ENCODE results near the gene MAVS.
"Not testable (repeated sequence)": the region's sequence is repeated elsewhere in the genome, so short reads cannot be mapped to it uniquely, and the experiment has no call there.

The MAVS gene

DNA sequence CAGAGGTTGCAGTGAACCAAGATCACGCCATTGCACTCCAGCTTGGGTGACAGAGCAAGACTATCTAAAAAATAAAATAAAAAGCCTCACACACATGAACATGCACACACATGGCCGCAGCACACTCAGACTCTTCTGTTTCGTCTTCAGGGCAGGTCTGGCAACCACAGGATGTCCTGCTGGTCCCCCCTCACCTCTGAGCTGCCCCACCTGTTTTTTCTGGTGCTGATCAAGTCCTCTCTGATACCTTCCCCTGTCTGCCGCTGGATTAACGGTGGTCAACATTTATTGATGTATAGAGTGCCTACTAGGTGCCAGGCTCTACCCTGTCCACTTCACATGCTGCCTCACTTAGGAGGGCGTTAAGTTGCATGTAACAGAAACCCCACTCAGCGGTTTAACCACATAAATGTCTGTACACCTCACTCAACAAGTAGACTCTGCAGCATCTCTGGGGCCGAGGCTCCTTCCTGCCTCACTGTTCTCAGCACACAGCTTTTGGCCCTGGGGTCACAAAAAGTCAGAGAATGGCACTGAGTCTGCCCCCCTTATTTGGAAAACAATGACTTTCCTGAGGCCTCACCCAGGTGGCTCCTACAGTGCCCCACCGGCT is 30.8 kb upstream of the MAVS start:
- DNase-seq = no peak

DNA sequence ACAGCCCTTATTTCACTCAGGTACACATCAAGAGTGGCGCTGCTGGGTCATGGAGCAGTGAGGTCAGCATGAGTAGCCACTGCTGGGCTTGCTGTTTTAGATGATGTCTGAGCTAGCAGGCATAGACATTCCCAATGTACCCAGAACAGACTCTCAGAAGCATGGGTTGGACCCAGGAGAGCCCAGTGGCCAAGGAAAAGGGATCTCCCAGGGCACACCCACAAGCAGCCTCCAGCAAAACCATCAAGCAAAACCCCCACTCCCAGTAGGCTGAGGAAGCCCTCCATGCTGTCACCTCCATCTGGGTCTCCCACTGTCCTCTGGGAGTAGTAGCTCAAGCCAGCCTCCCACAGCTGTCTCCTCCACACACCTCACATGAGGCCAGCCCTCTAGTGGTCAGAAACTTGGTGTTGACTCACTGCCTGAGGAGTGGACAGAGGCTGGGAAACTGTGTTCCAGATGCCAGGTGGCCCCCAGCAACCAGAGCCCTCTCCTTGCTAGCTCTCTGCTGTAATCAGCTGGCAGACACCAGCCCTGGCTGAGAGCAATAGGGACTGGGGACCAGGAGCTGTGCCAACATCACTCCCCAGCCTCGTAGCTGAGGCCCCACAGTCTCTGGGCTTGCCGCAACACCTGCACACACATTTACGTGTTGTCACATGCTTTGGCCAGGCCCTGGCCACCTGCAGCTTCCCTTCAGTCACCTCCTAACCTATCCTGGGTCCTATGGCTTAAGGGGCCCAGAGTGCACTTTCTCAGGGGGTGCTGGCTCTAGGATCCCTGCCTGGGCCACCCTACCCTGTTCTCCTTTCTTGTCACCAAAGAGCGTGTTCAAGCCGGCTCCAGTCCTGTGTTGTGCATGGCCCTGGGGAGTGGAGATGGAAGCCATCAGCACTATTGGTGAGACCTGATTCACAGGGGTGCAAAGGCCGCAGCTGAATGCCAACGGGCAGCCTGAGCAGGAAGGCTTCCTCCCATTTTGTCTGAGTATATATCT is 28.2 kb upstream of the MAVS start:
- DNase-seq = peak; percentile 31

DNA sequence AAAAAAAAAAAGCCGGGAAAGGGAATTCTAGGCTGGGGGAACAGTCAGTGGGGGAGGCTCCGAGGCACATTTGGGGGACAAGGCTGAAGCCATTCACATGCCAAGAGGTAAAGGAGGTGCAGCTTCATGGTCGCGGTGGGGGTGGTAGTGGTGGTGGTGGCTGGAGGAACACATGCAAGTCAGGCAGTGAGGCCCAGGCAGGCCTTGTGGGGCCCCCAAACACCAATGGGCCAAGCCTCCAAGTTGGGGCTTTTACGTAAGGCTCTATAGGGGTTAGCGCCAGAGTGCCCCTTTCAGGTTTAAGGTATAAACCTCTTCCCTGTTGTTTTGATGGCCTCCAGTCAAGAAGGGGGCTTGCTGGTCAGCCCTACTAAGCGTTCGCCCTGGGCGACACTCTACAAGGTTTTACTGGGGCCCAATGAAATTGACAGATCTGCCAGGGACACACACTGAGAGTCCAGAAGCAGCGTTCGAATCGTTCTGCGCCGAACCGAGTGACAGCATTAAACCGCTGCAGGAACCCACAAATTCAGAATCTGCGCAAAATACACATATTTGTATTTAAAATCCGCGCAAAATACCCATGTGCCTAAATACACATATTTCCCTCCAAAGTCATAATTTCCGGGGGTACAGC is 27.1 kb upstream of the MAVS start:
- DNase-seq = no peak

DNA sequence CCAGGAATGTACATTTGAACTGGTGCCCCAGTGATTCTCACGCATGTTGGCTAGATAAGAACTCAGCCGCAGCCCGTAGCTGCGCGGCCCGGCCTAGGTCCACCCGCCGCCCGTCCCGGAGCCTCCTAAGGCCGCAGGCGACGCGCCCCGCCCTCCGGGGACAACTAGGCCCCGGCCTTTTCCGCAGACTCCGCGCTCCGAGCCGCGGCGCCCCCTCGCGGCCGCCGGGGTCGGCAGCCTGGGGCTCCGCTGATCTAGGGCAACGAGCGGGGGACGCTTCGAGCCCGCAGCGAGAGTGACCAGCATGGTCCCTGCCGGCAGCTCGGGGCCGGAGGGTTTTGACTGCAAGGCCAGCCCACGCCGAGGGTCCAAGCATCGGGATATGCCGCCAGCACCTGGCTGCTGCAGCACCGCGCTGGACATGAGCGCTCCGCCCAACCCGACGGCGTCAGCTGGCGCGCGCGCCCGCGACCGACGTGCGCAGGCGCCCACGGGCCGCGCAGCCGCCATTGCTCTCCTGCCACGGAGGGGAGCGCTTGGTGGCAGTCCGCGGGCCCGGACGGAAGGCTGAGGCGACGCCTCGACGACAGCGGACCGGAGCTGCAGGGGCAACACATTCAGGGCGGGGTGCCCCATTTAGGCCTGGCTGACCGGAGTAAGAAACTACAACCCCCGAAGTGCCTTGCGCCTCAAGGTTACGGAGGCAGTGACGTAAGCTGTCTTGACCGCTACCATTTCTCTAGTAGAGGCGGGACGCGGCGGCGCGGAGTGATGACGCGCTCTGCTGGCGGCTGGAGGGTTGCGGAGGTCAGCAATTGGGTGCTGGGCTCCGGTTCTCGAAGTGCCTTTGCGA is 26.4 kb upstream of the MAVS start, which contains the start of gene AP5S1:
AP5S1 (plus strand) TSS at position 500 of the 853 bp plus-strand sequence. CDS start 1,571 bp downstream, outside the sequence.
- peak; percentile 93 for DNase-seq

DNA sequence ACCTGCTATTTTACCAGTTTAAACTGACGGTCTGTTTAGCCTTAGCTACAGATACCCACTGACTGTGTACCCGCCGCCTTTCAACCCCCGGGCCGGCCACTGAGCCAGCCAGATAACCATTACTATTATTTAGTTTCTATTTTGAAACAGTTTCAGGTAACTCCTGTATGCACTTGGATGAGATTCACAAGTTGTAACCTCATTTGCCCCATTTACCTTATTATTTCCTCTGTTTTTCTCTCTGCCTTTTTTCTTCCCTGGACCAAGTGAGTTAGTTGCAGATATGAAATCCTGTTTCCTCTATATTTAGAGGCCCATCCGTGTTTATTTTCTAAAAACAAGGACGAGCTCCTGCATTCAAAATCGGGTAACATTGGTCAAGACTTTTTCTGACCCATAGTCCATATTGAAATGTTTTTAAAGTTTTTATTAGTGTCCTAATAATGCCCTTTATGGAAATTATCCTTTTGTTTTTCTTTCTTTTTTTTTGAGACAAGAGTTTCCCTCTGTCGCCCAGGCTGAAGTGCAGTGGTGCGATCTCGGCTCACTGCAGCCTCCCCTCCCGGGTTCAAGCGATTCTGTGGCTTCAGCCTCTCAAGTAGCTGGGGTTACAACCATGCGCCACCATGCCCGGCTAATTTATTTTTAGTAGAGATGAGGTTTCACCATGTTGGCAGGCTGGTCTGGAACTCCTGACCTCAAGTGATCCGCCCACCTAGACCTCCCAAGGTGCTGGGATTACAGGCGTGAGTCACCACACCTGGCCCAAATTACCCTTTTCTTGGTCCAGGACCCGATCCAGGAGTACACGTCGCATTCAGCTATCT is 25.5 kb upstream of the MAVS start:
- DNase-seq = no peak

DNA sequence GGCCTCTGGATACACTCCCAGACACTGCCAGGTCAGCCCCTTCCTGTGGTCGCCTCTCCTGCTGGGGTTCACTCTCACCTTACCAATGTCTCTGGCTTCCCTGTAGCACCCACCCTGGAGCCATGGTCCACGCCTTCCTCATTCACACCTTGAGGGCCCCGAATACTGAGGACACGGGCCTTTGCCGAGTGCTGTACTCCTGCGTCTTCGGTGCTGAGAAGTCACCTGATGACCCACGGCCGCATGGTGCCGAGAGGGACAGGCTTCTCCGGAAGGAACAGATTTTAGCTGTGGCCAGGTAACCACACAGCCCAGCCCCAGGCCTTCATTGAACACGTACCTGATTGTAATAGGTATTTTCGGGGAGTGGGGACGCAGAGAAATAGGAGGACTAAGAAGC is 24.6 kb upstream of the MAVS start:
- no peak for DNase-seq

DNA sequence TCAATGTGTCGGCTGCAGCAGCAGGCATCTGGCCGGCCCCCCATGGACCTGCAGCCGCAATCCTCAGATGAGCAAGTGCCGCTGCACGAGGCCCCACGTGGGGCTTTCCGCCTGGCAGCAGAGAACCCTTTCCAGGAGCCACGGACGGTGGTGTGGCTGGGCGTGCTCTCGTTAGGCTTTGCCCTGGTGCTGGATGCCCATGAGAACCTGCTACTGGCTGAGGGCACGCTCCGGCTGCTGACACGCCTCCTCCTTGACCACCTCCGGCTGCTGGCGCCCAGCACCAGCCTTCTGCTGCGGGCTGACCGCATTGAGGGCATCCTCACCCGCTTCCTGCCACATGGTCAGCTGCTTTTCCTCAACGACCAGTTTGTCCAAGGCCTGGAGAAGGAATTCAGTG is 22.8 kb upstream of the MAVS start:
- no peak for DNase-seq

DNA sequence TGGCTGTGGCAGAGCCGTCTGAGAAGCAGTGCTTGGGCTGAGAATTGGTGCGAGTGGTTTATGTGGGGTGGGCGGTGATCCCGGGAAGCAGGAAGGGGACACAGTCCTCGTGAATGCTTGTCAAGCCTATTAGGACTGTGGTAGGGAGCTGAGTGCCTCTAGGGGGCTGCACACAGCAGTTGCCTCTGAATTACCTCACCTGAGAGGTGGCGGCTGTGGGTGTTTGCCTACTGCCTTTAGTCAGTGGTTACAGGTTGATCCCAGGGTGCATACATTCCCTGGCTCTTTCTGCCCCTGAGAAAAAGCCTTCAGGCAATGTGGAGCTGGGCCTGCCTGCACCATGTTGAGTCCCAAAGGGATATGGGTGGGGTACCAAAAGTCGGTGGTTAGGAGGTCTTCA is 21.1 kb upstream of the MAVS start:
- DNase-seq = no peak

DNA sequence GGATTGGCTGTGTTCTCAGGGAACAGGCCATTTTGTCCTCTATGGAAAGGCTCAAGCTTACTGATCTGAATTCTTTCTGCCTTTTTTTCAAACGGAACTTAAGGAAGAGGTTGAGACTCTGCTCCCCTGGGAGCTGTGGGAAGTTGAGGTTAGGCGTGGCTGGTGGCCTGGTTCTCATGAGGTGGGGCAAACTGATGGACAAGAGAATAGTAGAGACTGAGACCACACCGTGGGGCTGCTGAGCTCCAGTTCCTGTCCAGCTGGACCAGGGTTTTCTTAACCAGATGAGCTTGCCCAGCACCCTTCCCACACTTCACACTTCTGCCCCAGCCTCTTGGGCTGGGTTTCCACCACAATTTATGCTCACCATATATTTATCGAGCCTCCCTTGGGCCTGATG is 20.2 kb upstream of the MAVS start:
- no peak for DNase-seq

DNA sequence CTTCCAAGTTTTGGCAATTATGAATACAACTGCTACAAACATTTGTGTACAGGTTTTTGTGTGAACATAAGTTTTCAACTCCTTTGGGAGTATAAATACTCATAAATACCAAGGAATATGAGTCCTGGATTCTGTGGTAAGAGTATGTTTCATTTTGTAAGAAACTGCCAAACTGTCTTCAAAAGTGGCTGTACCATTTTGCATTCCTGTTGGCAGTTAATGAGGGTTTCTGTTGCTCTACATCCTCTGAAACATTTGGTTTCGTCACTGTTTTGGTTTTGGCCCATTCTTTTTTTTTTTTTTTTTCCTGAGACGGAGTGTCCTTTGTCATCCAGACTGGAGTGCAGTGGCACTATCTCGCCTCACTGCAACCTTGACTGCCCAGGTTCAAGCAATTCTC is 17.8 kb upstream of the MAVS start:
- no peak for DNase-seq

DNA sequence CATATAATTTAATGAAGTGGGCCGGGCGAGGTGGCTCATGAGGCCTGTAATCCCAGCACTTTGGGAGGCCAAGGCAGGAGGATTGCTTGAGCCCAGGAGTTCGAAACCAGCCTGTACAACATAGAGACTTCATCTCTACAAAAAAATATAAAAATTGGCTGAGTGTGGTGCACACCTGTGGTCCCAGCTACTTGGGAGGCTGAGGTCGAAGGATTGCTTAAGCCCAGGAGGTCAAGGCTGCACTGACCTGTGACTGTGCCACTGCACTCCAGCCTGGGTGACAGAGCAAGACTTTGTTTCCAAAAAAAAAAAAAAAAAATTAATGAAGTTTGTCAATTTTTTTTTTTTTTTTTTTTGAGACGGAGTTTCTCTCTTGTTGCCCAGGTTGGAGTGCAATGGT is 16.7 kb upstream of the MAVS start:
- not testable (repeated sequence) for DNase-seq

DNA sequence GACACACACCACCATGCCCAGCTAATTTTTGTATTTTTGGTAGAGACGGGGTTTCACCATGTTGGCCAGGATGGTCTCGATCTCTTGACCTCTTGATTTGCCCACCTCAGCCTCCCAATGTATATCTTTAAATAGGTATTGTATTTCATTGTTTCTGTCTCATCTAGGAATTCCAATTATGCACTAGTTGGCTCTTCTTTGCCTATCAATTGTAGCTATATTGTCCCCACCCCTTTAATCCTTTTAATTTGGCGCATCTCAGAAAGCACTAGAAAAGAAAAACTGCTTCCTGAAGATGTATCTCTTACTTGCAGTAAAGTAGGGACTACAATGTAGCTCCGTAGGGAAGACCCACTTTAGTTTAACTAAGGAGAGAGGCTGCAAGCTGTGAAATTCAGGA is 10.5 kb upstream of the MAVS start:
- DNase-seq = no peak

DNA sequence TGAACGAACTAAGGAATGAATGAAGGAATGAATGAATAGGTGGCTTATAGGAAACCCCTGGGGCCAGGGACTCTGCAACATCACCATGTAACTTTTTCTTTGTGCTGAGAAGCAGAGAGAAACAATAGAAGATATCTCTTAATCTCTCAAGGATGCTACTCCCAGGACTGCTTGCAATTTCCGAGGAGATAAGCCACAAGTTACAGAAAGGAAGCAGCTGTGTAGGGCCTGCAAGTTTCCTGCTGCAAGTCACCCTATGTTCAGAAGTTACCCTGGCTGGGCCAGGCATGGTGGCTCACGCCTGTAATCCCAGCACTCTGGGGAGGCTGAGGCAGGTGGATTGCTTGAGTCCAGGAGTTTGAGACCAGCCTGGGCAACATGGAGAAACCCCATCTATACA is 7.3 kb upstream of the MAVS start:
- no peak for DNase-seq

DNA sequence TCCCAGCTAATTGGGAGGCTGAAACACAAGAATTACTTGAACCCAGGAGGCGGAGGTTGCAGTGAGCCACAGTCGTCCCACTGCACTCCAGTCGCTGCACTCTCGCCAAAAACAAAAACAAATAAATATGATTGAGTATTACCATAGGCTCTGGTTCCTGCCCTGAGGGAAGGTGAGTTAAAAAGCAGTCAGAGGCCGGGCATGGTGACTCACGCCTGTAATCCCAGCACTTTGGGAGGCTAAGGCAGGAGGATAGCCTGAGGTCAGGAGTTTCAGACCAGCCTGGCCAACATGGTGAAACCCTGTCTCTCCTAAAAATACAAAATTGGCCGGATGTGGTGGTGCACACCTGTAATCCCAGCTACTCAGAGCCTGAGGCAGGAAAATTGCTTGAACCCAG is 6.4 kb upstream of the MAVS start:
- not testable (repeated sequence) for DNase-seq

DNA sequence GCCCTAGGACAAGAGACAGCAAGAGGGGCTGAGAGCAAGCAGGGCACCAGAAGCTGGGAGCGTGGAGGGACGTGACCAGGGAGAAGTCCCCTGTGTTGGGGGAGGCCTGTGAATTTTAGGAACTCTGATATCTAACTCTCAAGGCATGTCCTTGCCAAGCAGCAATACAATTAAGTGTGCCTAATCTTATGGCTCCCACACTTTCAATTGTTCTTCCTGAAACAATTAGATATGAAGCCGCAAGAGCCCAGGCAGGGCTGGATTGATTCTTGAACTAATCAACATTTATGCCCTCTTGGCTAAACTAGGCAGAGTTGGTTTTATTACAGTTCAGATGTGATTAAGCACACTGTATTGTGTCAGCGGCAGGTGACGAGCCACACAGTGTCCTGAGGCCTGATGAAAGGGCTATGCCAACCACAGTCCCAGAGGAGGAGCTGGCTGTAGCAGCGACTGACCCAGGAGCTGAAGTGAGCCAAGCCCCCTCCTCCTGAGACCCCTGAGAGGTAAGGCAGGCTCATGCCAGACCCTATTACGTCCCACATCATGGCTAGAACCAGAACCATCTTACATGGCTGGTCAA is 4.2 kb upstream of the MAVS start:
- DNase-seq = no peak

DNA sequence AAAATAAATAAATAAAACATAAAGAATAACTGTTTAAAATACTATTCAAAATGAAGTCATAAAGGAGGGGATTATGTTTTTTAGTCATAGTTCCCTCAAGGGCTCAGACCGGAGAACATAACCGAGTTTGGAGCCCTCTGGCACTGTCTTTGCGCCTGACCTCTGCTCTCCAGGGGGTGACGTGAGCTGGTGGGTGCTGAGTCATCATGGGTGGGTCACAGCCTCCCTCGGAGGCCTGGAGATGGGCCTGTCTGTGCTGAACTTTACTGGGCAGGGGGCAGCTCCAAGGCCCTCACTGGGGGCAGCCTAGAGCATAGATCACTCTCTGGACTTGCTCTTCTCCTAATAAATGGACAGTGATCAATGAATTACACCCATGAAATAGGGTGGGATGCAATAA is 3.1 kb upstream of the MAVS start:
- DNase-seq = peak; percentile 78

DNA sequence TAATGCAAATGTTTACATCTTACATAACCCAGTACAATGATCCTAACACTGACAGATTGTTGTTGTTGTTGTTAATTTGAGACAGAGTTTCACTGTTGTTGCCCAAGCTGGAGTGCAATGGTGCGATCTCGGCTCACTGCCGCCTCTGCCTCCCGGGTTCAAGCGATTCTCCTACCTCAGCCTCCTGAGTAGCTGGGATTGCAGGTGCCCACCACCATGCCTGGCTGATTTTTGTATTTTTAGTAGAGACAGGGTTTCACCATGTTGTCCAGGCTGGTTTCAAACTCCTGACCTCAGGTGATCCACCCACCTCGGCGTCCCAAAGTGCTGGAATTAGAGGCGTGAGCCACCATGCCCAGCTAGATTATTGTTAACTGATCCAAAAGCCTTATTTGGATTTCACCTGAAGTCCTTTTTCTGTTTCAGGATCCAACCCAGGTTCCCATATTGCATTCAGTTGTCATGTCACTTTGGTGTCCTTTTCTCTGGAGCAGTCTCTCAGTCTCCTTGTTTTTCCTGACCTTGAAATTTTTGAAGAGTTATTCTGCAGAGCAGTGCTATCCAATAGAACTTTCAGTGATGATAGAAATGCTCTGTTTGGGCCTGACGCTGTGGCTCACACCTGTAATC is 2.5 kb upstream of the MAVS start:
- DNase-seq = not testable (repeated sequence)

DNA sequence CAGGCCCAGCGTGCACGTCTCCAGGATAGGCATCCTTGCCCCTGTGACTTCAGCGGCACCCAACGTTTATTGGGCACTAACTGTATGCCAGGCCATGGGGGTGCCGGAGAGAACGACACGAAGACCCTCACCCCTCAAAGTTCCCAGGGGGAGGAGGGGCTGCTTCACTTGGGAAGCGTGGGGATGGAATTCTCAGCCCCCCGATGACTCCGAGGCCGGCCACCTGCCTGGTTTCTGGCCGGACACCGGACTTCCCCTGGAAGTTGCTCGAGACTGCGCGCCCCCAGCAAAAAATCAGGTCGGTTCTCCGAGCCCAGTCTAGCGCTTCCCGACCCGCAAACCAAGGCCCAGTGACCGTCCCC is 275 bp upstream of the MAVS start:
- DNase-seq = no peak

DNA sequence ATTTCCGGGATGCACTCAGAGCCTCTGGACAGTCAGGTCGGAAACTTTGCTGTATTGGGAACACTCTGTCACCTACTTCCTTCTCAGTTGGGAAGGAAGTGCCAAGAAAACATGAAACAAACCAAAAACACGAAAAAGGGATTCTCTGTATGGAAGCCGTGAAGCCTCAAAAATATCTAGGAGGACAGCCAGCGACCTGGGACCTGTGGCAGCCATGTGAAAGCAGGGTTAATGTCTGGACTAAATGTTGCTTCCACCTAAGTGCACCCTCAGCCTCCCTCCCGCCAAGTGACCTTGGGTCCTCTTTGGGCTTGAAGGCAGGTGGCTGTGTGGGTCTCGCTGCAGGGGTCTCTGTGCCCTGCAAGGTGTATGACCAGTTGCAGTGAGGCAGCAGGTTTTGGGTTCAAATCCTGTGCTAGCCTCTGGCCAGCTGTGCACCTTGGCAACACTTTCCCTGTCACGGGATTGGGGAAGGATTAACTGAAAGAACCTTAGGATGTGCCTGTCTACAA is 851 bp downstream of the MAVS start:
- no peak for DNase-seq

DNA sequence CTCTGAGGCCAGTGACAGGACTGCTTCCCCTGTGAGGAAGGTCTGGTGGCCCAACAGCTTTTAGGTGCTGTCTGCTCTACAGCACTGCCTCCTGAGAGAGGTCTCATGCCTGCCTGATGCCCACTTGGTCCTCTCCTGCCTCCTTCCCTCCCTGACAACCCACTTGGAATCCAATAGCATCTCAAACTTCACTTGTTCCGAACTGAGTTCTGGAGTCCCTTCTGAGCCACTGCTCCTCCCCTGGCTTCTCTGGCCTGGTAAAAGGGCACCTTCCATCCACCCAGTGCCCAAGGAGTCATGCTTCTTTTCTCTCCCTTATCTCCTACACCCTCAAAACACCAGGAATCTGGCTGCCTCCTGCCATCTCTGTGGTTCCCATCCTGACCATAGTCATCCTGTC is 1.9 kb downstream of the MAVS start:
- no peak for DNase-seq

DNA sequence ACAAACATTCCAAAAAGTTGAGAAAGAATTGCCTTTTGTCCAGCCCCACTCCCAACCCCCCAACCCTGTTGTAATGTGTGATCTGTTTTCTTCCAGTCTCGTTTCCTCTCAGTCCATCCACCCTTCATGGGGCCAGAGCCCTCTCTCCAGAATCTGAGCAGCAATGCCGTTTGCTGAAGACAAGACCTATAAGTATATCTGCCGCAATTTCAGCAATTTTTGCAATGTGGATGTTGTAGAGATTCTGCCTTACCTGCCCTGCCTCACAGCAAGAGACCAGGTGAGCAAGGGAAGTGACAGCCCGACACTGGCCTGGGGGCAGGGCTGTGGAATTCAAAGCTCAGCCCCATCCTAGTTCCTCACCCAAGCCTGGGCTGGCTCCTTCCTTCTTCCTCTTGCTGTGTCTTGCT is 7.8 kb downstream of the MAVS start:
- no peak for DNase-seq

All from T1000 (cell line).